GM12878 (cell line): ENCODE data around the gene RRP36.

Experiments
- EZH2 ChIP-seq: IDR thresholded peaks from 2 replicates; pipeline ENCODE4 v1.6.1; 2012; ENCODE audit warnings: low read depth, mild to moderate bottlenecking, control low read depth, inconsistent platforms, low read length, borderline replicate concordance; ENCODE audit not compliant: control insufficient read depth
- RBBP5 ChIP-seq: fragments of 200-600 bp; sonication (generic); conservative IDR thresholded peaks from 2 replicates; pipeline ENCODE4 v1.6.1; 2016
- TF ChIP-seq, protein P1 (sequence below): fragments of 450-650 bp; IDR thresholded peaks from 2 replicates; pipeline ENCODE4 v1.6.1; 2017; ENCODE audit warnings: mild to moderate bottlenecking, moderate library complexity

- TF ChIP-seq, protein P1, sequence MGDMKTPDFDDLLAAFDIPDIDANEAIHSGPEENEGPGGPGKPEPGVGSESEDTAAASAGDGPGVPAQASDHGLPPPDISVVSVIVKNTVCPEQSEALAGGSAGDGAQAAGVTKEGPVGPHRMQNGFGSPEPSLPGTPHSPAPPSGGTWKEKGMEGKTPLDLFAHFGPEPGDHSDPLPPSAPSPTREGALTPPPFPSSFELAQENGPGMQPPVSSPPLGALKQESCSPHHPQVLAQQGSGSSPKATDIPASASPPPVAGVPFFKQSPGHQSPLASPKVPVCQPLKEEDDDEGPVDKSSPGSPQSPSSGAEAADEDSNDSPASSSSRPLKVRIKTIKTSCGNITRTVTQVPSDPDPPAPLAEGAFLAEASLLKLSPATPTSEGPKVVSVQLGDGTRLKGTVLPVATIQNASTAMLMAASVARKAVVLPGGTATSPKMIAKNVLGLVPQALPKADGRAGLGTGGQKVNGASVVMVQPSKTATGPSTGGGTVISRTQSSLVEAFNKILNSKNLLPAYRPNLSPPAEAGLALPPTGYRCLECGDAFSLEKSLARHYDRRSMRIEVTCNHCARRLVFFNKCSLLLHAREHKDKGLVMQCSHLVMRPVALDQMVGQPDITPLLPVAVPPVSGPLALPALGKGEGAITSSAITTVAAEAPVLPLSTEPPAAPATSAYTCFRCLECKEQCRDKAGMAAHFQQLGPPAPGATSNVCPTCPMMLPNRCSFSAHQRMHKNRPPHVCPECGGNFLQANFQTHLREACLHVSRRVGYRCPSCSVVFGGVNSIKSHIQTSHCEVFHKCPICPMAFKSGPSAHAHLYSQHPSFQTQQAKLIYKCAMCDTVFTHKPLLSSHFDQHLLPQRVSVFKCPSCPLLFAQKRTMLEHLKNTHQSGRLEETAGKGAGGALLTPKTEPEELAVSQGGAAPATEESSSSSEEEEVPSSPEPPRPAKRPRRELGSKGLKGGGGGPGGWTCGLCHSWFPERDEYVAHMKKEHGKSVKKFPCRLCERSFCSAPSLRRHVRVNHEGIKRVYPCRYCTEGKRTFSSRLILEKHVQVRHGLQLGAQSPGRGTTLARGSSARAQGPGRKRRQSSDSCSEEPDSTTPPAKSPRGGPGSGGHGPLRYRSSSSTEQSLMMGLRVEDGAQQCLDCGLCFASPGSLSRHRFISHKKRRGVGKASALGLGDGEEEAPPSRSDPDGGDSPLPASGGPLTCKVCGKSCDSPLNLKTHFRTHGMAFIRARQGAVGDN, result no peak
- TF ChIP-seq EZH2, result no peak
- no peak for TF ChIP-seq RBBP5
Measured at GRCh38 chr6:43001843-43002242, 19.6 kb upstream of the RRP36 start.
